ENCODE measurements around the gene PTPRM.
"Not testable (repeated sequence)": the region's sequence is repeated elsewhere in the genome, so short reads cannot be mapped to it uniquely, and the experiment has no call there.

PTPRM gene

GRCh38 chr18:7733642-7734041 lies 166.5 kb downstream of the PTPRM start:
- TF ChIP-seq CTCF (IDR thresholded peaks at IDR 0.05), result no peak
- Histone ChIP-seq H3K4me1 (ENCODE audit: control insufficient read depth in 1 of 2, insufficient read depth in 1 of 2, low read depth in 1 of 2, low read length in 1 of 2) (no peaks in the 10 kb centered on the region), H3K4me3 (ENCODE audit: low read depth in 1 of 2, low read length in 1 of 2) (no peak overlapping the region), H3K36me3 (no peaks in the 10 kb centered on the region), H3K27ac (no peak overlapping the region), H3K27me3 (no peaks in the 10 kb centered on the region), H3K9me3 (no peaks in the 10 kb centered on the region)

GRCh38 chr18:7735196-7735595 lies 168.1 kb downstream of the PTPRM start:
- Histone ChIP-seq H3K4me3 (ENCODE audit: low read depth in 1 of 2, low read length in 1 of 2) (no peak overlapping the region), H3K27me3 (no peaks in the 10 kb centered on the region), H3K27ac (no peak overlapping the region), H3K36me3 (no peaks in the 10 kb centered on the region), H3K9me3 (no peaks in the 10 kb centered on the region), H3K4me1 (ENCODE audit: control insufficient read depth in 1 of 2, insufficient read depth in 1 of 2, low read depth in 1 of 2, low read length in 1 of 2) (no peaks in the 10 kb centered on the region)
- TF ChIP-seq CTCF (IDR thresholded peaks at IDR 0.05), result no peak

GRCh38 chr18:7735626-7736175 lies 168.6 kb downstream of the PTPRM start:
- TF ChIP-seq CTCF (IDR thresholded peaks at IDR 0.05), result no peak
- Histone ChIP-seq H3K27me3 (no peaks in the 10 kb centered on the region), H3K4me1 (ENCODE audit: control insufficient read depth in 1 of 2, insufficient read depth in 1 of 2, low read depth in 1 of 2, low read length in 1 of 2) (no peaks in the 10 kb centered on the region)

GRCh38 chr18:7736526-7736925 lies 169.4 kb downstream of the PTPRM start:
- not testable (repeated sequence) for H3K4me1 ChIP-seq (ENCODE audit: control insufficient read depth in 1 of 2, insufficient read depth in 1 of 2, low read depth in 1 of 2, low read length in 1 of 2); H3K4me3 ChIP-seq (ENCODE audit: low read depth in 1 of 2, low read length in 1 of 2); H3K27ac ChIP-seq; H3K36me3 ChIP-seq; H3K27me3 ChIP-seq; H3K9me3 ChIP-seq

More at GRCh38 chr18:7735626-7736175, 168.6 kb downstream of the PTPRM start:
- H3K4me3 ChIP-seq (ENCODE audit: low read depth in 1 of 2, low read length in 1 of 2), result no peak overlapping the region
- no peak overlapping the region for H3K27ac ChIP-seq
- no peaks in the 10 kb centered on the region for H3K9me3 ChIP-seq
- H3K36me3 ChIP-seq, result no peaks in the 10 kb centered on the region

GRCh38 chr18:7737550-7737949 lies 170.4 kb downstream of the PTPRM start:
- TF ChIP-seq CTCF (IDR thresholded peaks at IDR 0.05), result no peak
- Histone ChIP-seq H3K9me3 (no peaks in the 10 kb centered on the region), H3K4me3 (ENCODE audit: low read depth in 1 of 2, low read length in 1 of 2) (no peak overlapping the region), H3K36me3 (no peaks in the 10 kb centered on the region), H3K27me3 (no peaks in the 10 kb centered on the region), H3K27ac (no peak overlapping the region), H3K4me1 (ENCODE audit: control insufficient read depth in 1 of 2, insufficient read depth in 1 of 2, low read depth in 1 of 2, low read length in 1 of 2) (no peaks in the 10 kb centered on the region)

- Histone ChIP-seq H3K4me3 (ENCODE audit: low read depth in 1 of 2, low read length in 1 of 2) (no peak overlapping the region), H3K4me1 (ENCODE audit: control insufficient read depth in 1 of 2, insufficient read depth in 1 of 2, low read depth in 1 of 2, low read length in 1 of 2) (no peaks in the 10 kb centered on the region), H3K27ac (no peak overlapping the region), H3K36me3 (no peaks in the 10 kb centered on the region), H3K27me3 (no peaks in the 10 kb centered on the region), H3K9me3 (no peaks in the 10 kb centered on the region)
- TF ChIP-seq CTCF (IDR thresholded peaks at IDR 0.05), result no peak
Measured at GRCh38 chr18:7740821-7741220, 173.7 kb downstream of the PTPRM start.

All from neutrophil (primary cell).